IPS-NIHi7 (cell line): ENCODE measurements around the gene FOXA3.

Experiments used
- DNase-seq: peaks from one replicate; pipeline ENCODE4 v3.0.0; 2012; ENCODE audit warnings: mixed read lengths; ENCODE audit errors: extremely low spot score

FOXA3 gene

DNA sequence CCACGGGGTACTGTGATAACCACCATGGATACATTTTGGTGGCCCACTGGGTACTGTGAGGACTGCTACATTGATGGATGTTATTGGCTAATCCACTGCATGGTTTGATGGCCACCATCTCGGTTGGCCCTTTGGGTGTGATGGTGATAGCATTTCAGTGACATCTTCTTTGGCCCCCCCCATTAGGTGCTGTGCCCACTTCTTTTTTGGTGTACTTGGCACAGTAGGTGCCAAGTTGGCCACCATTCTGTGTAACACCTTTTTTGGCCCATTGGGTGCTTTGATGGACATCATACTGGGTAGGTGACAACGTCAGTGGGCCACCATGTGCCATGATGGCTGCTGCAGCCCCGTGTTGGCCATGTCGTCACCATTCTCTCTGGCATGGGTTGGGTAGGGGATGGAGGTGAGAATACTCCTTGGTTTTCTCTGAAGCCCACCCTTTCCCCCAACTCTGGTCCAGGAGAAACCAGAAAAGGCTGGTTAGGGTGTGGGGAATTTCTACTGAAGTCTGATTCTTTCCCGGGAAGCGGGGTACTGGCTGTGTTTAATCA is 9.2 kb downstream of the FOXA3 start:
- DNase-seq, result no peak

DNA sequence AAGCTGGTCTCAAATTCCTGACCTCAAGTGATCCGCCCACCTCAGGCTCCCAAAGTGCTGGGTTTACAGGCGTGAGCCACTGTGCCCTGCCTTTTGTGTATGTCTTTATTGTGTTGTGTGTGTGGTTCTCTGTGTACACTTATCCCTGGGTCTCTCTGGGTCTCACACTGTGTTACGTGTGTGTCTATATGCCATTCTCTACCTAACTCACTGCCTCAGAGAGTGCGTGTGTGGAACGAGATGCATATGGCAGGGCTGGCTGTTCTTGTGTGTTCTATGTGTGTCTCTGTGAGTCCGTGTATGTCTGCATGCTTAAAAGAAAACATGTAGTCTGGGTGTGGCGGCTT is 10.5 kb downstream of the FOXA3 start:
- DNase-seq, result no peak

DNA sequence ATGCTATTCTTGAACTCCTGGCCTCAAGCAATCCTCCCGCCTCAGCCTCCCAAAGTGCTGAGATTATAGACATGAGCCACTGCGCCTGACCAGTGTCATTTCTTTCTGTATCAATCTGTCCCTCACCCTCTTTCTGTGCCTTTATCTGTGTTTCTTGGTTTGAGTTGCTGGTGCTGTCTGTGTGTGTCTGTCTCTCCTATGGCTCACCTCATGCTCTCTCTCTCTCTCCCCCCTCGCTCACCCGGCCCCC is 12.0 kb downstream of the FOXA3 start:
- no peak for DNase-seq

DNA sequence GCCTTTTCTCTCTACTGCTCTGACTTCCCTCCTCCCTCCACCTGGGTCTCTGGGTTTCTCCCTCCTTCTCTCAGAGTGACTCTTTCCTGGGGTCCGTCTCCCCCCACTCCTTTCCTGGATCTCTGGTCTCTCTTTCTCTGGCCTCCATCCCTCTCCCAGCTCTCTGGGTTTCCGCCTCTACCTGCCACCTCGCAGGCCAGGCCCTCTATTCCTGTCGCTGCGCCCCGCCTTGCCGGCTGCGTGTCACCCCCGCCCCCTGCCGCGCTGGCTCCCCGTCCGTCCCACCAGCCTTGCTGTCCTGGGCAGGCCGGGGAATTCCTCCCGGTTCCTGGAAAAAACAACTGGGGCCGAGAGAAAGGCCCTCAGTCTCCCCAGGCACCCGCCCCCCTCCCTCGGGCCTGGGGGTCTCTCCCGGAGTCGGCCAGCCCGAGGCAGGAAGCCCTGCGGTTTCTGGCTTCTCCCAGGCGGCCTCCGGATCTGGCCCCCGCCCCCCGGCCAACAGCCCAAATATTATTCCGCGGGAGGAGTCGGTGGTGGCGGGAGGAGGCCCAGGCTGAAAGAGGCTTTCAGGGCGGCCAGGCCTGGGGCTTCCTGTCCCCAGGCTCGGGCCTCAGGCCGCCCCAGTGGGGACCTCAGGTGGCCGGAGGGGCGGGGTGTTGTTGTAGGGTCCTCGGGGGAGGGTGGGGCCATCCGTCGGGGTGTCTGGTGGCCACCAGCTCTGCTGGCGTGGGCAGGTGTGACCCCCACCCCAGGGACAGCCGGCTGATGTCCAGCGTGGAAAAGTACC is 12.5 kb downstream of the FOXA3 start:
- DNase-seq, result peak; percentile 43

DNA sequence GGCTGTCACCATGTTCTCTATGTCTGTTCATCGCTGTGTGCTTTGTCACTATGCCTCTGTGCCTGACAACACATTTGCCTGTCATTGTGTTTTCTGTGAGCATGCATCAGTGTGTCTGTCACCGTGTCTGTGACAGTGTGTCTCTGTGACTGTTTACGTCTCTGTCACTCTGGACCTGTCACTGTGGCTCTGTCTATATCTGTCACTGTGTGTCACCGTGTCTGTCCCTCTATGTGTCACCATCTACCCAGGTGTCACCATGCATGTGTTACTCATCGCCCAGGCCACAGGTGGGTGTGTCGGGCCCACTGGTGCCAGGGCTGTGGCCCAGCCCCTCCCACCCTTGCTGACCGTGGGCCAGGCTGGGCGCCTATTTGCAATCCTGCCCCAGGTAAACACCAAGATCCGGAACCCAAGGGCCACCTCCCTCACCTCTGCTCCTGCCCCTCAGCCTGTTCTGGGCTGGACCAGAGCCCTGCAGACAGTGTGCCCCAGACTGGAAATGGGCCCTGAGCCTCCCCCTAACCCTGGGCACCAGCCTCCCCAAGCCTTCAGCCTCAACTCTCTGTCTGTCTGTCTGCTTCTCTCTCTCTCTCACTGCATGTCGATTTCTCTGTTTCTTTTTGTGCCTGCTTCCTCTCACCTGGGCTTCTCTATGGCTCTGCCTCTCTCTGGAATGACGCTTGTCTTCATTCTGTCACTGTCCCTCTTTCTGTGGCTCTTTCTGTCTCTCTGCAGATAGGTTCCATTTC is 14.1 kb downstream of the FOXA3 start:
- no peak for DNase-seq

DNA sequence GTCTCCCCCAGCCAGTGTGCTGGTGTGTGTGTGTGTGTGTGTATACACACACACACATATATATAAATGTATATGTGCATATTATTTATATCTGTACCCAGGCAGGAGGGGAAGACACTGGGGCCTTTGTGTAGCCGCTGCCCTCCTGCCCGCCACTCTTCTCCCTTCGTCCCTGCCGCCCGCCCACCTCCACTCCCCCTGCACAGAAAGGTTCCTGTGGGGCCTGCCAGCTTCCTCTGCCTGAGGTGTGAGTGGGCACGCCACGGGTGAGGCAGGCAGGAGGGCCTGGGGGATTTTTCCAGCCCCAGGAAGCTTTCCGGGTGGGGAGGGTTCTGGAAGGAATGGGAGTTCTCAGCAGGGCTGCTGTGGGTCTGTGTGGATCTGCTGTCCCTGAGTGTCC is 14.9 kb downstream of the FOXA3 start:
- DNase-seq, result no peak

DNA sequence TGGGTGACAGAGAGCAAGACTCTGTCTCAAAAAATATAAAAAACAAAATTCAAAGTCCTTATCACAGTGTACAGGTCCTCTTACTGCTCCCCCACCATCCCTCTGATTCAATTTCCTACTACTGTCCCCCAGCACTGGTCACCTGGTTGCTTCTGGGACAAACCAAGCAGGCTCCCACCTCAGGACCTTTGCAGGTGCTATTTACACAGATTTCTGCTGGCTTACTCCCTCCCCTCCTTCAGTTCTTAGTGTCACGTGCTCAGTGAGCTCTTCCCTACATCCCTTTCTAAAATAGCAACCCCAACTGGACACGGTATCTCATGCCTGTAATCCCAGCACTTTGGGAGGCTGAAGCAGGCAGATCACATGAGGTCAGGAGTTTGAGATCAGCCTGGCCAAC is 15.8 kb downstream of the FOXA3 start:
- DNase-seq, result no peak

DNA sequence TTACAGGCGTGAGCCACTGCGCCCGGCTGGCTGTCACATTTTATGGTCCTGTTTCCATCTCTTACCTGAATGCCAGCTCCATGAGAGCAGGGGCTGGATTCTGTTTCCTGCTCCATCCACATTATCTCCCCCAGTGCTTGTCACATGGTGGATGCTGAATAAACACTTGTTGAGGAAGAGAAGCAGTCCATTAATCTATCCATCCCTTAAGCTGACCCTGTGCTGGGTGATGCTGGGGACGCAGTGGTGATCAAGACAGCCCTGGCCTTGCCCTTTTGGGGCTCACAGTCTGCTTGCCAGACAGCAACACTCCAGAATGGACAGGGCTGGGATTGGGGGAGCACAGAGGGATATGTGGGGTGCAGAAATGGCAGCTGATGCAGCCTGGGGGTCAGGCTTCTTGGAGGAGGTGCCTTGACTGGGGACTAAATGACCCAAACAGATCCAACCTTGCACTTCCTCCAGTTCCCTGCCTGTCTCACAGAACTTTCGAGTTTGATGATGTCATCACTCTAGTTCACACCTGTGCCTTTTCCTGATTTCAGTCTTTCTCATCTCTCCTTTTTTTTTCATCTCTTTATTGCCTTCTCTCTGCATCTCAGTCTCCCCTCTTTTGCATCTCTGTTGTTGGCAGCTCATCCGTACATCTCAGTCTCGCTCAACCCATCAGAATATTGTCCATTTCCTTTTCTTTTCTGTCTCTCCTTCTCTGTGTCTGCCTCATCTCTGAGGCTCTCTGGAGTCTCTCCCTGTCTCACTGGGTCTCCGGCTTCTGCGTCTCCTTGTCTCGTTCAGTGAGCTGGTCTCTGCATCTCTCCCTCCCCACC is 17.2 kb downstream of the FOXA3 start:
- DNase-seq, result no peak

DNA sequence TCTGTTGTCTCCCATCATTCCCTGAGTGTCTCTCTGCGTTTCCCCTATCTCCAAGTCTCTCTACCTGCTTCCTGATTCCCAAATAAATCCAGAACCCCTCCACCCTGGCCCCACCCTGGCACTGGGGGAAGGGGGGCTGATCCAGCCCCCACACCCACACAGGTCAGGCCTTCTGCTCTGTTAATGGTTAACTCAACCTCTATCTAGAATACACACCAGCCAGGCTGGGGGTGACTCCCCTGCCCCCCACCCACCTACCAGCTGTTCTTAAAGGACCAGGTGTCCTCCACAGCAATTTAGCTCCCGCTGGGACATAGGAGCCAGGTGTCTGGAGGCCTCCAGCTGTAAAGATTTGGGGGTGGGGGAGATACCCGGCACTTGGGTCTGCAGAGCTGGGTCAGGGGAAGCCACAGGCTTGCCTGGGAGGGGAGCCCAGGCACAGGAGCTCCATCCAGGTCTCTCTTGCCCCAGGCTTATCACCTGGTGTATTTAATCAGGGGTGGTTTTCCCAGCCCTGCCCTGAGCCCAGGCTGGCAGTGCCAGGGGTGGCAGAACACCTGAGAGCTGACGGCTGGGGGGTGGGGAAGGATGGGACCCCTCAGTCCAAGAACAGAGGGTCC is 17.9 kb downstream of the FOXA3 start:
- DNase-seq, result no peak

DNA sequence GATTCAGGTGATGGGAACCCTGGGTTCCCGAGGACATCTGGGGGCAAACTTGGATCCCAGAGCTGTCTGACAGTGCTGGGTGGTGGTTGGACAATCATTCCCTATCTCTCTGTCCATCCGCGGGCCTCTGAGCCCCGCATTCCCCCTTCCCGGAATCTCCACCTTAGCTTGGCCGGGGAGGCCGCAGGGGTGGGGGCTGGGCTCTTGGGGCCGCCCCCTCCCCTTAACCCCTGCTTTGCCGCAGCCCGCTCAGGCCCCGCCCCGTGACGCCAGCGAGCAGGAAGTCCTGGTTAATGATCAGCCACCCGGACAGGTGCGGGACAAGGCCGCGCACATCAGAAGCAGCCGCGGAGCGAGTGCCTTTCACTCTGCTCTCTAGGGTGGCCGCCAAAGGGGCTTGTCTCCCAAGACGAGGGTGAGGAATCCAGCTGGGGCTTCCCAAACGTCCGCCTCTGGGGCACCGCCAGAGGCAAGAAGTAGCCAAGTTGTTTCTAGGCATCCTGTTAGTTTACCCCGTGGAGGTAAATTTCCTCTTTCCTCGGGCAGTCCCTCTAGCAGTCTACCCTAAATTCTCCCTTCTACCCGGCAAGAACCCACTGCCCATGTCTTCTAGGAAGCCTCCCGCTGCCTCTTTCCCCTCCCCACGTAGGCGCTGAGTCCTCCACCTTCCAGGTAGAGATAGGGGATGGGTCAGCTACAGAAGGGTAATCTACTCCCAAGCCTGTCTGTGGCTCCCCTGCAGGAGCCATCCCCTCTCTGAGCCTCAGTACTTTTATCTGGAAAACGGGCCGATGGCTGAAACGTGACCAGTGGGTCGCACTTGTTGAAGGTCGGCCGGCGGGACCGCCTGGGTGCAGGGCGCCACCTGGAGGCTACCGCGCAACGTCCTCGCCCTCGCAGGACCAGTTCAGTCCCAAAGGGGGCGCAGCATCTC is 18.8 kb downstream of the FOXA3 start:
- peak; percentile 83 for DNase-seq

DNA sequence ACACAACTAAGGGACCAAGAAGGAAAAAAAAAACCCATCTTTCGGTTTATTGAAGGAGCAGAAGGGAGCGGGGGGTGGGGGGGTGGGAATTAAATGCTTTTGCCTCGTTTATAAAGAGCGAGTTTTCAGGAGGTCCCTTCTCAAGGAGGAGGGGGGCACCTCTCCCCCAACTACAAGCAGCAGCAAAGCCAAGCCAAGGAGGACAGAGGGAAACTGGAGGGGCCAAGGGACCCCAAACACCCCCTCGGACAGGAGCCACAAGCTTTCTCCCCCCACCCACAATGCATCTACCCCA is 19.4 kb downstream of the FOXA3 start:
- no peak for DNase-seq

DNA sequence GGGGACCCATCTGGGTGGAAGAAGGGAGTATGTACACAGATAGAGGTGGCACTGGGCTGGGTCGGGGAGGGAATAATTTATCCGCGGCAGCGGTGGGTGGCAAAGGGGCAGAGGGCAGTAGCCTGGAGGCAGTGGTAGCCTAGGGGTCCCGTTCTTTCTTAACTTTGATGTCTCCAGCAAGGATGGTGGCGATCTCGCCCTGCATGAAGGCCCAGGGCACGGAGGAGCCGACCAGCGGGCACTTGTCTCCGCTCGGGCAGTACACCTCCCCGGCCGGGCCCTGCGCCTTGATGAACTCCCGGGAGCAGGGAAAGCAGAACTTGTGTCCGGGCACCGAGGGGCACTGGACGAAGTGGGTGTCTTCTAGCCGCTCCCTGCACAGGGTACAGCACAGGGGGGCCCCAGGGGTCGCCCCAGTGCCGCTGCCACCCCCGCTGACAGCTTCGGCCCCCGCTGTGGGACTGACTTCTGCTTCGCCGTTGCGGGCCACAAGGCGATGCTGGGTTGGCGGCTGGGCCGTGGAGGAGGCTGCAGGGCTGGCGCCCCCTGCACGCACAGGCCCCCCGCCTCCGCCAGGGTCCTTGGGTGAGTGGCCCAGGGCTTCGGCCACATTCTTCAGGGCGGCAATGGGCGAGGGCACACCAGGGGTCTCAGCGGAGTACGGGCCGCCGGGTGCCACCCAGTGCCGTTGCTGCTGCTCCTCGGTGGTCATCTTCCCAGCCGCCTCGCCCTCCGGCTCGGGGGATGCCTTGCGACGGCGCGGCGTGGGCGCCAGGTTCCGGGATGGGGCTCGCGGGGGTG is 20.0 kb downstream of the FOXA3 start:
- no peak for DNase-seq

DNA sequence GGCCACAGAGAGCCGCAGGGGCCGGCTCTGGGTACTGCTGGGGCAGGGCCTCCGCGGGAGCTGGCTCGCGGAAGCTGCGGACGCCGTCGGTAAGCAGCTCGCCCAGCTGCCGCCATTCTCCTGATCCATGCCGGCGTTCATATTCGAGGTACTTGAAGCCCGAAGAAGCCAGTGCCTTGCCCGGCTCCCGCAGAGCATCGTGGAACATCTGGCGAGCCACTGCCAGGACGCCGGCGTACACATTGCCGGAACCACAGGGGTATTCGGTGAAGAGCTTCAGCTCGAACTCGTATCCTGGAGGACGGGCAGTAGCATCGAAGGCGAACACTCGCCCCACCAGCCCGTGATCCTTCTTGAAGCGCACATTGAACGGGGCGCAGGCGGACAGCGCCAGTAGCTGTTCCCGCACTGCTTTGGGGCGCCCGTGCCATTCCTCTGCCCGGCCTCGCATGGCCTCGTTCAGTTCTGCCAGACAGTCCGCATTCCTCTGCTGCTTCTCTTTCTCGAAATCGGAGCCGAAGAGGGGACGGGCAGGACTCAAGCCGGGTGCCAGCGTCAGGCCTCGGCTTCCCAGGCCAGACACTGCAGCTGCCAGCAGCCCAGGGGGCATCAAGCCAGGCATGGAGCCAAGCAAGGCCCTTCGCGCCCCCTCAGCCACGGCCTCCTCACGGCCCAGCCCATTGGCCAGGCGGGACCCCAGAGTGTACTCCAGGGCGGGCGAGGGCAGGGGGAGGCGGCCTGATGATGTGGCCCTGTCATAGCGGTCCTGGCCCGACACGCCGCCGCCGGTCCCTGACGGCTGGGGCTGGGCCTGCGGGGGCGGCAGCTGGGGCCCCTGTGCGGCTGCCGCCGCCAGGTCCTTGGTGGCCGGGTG is 20.8 kb downstream of the FOXA3 start:
- DNase-seq, result no peak

DNA sequence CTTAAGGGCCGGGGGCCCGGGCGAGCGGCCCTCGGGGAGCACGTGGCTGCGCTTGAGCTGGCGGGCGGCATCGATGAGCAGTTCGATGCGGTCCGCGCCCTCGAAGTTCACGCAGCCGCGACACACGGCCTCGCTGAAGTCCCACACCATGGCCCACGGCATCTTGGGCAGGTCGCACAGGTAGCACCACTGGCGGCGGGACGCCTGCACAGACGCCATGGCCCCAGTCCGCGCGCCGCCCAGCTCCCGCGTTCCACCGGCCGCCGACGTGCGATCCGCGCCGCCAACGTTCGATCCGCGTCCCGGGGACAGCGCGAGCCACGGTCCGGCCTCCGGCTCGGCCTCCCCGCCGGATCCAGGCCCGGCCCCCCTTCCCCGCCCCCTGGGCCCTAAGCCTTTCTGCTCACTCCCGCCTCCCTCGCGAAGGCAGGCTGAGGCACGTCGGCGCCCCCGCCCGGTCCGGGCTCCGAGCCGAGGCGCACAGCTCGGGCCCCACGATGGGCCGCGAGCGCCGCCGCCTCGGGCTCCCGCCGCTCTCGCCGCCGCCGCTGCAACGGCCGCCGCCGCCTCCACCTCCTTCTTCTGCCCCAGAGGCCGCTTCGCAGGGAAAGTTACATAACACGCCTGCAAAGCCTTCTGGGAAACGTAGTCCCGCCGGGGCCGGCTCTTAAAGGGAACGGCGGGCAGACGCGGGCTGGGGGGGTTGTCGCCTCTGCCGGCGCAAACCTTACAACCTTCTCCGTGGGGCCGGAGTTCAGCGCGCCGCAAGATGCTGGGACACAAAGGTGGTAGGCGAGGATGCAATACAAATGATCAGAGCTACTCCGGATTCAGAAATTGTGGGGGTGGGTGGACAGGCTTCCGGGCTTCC is 21.7 kb downstream of the FOXA3 start, which contains the start of gene IRF2BP1:
Gene IRF2BP1 (minus strand): TSS at position 586 of the 871 bp plus-strand sequence. CDS start 367 bp downstream, at position 219.
- peak; percentile 79 for DNase-seq

DNA sequence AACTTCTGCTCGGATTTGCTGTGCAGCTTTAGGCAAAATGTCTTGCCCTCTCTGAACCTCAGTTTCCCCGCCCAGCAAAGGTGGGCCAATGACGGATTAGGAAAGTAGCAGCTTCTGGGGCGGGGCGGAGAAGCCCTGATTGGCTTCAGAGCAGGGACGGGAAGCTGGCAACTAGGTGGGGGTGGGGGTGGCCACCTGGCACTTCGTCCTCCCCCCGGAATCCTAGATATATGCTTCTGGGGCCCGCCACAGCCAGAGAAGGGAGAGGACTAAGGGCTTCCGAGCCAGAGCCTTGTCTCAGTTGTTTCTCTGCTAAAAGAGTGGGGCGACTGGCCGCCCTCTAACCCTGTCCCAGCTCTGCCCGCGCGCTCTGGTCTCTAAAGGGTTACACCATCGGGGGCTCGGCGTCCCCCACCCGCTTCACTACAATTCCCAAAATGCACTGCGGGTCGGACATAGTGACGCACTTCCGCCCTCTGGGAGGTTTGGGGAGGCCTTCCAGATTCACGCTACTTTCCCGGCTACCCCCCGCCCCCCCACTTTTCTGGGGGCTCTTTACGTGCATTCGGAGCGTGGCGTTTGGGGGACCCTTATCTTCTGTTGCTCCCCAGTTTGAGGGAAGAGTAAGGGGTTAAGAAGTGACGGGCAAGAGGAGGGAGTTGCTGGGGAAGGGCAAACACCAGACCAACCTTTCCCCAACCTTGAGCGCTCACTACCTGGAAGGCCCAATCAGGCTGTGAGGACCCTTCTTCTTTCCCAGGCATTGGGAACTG is 22.5 kb downstream of the FOXA3 start:
- peak; percentile 90 for DNase-seq

DNA sequence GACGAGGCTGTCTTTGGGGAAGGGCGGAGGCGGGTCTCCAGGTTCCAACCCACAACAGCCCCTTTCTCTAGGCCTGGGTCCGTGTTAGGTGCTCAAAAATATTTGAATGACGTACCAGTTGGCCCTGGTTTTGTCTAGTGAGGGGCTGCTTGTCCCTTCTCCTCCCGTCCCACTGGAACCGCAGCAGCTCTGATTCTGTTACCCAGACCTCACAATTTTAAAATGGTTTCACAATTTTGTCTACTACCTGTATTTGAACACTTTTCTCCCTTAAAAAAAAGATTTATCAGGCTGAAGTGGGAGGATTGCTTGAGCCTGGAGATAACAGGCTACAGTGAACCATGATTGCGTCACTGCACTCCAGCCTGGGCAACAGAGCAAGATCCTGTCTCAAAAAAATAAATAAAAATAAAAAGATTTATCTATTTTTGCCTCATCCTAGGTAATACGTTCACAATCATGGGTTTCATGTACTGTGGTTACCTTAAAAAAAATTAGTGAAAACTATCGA is 23.1 kb downstream of the FOXA3 start:
- DNase-seq, result no peak

DNA sequence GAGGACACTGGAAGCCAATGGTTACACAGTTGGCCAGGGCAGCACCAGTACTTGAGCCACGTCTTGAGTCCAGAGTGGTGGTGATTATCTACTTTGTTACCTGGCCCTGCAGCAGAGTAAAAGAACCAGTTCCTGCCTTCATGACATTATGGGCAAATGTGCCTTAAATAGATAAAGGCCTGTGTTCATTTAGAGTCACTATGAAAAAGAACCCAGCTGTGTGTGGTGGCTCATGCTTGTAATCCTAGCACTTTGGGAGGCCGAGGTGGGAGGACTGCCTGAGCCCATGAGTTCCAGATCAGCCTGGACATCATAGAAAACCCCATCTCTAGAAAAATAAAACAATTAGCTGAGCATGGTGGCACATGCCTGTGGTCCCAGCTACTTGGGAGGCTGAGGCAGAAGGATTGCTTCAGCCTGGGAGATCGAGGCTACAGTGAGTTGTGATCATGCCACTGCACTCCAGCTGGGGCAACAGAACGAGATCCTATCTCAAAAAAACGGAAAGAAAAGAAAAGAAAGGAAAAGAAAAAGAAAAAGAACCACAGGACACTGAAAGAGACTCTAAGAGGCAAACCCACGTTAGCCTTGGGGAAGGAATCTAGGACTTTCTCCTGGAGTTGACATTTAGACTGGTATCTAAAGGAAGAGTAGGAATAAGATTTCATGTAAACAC is 25.2 kb downstream of the FOXA3 start:
- no peak for DNase-seq
